Cerebellar nuclear complex (tissue), 1 donor: ENCODE data around the gene FAM180A.
A peak's percentile ranks its signal among the peaks of the same experiment; 100 is the strongest.
"Not testable (repeated sequence)": the region's sequence is repeated elsewhere in the genome, so short reads cannot be mapped to it uniquely, and the experiment has no call there.

ENCODE experiments used
- DNase-seq, 2 experiments: peaks; one replicate each; lab custom pipeline; 2025; lab: John Stamatoyannopoulos, UW

The FAM180A gene

GRCh38 chr7:135741905-135742304, 6.7 kb downstream of the FAM180A start:
- no peak for DNase-seq

DNA sequence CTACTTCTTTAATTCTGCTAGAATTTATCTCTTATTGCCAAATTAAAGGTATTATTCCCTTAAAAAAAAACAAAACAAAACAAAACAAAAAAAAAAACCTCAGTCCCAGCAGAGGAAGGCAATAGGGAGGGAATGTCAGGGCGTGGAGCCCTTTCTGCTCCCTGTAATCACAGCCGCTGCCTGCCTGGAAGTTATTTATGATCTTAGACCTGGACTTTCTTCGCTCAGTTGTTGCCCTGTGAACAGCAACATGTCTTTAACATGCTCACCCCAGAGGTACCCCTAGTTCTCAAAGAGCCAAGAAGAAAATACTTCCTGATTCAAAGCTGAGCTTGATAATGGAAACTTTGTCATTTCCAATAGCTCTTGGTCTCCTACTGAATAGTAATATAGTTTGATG, 7.7 kb downstream of the FAM180A start:
- no peak for DNase-seq

GRCh38 chr7:135737306-135737647, 11.3 kb downstream of the FAM180A start:
- DNase-seq: not testable (repeated sequence)

DNA sequence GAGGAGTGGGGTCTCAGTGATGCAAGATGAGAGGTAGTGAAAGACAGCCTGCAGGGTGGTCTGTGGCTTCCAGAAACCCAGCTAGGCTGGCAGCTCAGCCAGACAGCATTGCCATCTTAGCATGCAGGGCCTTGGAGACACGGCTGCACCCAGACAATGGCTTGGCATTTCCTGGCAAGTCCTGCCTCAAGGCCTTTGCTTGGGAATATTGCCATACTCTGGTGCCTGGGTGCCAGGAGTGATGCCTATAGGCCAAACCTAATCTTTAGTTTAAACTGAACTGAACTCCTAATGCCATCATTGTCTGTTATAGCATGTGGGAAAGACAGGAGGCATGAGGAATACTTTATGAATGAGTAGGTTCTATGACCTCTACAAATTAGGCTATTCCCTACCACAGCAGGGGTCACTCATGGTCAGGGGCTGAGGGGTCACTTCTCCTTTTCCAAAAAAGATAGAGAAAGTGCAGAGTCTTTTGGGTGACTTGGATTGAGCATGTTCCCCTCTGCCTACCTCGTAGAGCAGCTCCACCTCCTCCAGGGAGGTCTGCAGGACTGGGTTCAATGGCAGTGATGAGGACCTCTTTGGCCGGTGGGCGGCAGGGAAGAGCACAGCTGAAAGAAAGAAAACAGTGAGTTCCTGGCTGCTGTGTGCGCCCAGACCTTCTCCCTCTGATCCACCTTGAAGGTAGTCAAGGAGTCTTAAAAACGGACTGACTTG, 11.9 kb downstream of the FAM180A start:
- no peak for DNase-seq

DNA sequence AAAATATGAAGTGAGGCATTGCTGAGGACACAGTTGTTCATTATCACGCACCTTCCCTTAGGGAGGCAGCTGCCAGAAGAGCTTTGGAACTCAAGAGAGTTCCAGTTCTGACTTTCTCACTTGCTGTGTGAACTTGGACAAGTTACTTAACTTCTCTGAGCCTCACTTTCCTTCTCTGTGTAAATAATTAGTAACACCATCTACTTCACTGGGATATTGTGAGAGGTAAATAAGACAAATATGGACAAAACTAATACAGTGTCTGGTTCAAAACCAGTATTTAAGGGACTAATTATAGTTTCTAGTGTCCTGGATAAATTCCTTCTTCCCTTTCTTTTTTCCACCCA, 14.3 kb downstream of the FAM180A start:
- DNase-seq: no peak

DNA sequence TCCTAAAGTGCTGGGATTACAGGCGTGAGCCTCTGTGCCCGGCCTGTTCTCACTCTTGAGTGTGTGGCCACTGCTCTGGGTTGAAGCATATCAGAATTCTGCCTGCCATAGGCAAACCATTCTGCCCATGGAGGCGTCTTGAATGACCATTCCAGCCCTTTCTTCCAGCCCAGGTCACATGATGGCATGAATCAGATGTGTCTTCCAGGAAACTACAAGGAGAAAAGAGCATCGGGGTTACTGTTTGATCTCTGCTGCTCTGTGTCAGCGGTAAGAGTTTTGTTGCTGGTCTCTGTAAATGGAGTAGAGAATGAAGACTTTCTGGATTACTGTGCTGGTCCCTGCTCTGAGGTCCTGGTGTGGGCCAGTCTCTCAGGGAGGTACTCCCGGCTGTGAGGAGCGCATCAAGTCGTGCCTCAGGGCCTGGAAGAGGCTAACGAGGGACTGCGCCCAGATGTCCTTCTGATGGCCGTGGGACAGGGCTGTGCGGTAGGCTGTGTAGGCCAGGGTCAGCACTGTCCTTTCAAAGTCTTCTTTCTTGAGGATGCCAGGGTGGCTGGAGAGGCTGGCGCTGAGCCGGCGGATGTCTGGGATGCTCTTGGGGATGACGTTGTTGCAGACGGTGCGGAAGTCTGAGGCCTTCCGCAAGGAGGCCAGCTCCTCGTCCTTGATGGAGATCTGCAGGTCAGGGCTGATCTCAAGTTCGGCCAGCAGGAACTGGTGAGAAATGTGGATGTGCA, 14.8 kb downstream of the FAM180A start:
- DNase-seq: no peak

DNA sequence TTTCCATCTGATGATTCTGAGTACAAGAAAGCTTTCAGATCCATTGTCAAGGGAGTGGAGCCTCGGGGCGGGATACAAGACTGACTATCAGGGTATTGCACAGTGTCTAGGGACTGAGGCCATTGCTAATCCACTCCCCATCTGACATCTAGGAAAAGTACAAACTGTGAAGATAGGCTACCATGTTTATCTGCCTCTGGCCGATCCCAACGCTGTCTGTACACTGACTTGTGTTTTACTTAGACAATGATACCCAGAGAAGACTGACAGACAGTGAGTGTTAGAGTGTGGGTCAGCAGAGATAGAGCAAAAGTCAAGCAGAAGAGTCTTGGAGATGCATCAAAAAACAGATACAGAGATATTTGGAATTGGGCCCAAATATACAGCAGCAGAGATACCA, 17.5 kb downstream of the FAM180A start:
- no peak for DNase-seq

GRCh38 chr7:135729230-135729629, 19.4 kb downstream of the FAM180A start:
- no peak for DNase-seq

GRCh38 chr7:135728136-135728669, 20.4 kb downstream of the FAM180A start, which contains the start of gene SLC13A4:
Gene SLC13A4 (minus strand): TSS chr7:135728186. CDS start chr7:135727496, 690 bp downstream.
- no peak for DNase-seq

DNA sequence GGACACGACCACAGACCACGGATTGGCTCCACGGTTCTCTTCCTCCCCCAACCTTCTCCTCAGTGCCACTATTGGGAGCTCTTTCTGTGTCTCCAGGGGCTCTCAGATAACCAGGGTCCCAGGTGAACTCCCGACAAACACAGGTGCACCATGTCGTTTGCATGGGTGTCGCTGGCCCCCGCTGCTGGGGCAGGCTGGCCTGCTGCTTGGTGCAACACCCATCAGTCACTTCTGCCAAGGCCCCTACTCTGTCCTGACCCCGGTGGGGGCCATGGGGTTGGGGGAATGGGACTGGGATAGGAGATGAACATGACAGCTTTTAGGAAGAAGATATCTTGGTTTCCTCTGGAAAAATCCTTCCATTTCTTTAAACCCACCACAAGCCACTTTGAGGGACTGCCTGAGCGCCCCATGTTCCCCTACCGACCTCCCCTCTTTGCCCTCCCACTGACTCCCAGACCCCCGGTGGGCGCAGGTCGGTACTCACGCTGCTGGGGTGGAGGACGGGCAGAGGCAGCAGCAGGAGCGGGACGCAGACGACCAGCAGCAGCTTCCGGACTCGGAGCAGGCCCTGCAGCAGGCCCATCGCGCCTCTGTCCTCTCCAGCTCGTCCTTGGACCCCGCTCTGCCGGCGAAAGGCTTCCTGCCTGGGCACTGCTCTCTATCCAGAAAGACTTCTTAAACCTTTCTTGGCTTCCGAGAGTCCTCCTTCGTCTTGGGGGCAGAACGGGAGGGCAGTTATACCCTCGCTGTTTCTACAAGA, 21.5 kb downstream of the FAM180A start:
- DNase-seq: no peak

GRCh38 chr7:135726276-135726788, 22.3 kb downstream of the FAM180A start:
- no peak for DNase-seq

GRCh38 chr7:135723411-135723810, 25.2 kb downstream of the FAM180A start:
- DNase-seq: no peak

DNA sequence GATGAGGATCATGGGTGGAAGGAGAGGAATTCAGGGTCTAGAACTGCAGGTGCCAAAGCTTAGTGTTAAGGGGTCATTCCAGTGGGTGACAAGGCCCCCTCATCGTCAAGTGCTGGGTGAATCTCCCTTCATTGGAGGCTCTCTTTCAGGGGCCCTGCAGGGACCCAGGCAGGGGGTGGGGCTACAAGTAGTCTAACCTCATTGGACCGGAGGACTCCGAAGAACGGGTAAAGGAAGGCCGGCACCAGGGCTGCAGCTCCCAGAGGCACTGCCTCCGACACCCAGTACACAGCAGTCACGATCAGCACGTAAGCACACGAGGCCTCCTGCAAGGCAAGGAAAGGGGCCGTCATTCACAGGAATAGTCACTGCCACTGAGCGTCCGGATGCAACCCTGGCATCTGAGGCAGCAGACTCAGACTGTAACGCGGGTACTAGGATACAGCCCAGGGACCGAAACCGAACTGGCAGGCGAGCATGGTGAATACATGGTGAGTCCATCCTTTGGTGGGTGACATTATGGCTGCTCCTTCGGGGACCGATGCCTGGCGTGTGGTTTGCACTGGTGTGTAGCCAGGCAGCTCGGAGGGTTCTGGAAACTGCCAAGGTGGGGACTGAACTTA, 27.3 kb downstream of the FAM180A start:
- DNase-seq: no peak

GRCh38 chr7:135719688-135720087, 28.9 kb downstream of the FAM180A start:
- no peak for DNase-seq

- no peak for DNase-seq
These were observed 29.7 kb downstream of the FAM180A start for GRCh38 chr7:135718794-135719437.

DNA sequence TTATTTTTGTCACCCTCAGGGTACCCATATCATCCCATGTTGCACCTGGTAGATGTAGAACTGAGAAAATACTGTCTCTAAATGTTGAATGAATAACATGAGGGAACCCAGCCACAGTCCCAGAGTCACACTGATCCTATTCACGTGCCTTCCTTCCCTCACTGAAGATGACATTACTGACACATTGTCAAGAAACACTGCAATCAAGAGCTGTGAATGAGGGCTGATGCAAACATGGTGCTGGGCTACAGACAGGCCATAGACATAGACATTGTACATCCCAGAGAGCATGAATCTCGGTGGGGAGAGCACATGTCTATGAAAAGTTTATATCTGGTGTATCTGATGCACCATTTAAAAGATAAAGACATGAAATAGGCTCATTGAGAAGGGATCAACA, 30.4 kb downstream of the FAM180A start:
- DNase-seq: no peak

GRCh38 chr7:135717693-135718092, 30.9 kb downstream of the FAM180A start:
- peak; percentile 54 to 92 for DNase-seq

DNA sequence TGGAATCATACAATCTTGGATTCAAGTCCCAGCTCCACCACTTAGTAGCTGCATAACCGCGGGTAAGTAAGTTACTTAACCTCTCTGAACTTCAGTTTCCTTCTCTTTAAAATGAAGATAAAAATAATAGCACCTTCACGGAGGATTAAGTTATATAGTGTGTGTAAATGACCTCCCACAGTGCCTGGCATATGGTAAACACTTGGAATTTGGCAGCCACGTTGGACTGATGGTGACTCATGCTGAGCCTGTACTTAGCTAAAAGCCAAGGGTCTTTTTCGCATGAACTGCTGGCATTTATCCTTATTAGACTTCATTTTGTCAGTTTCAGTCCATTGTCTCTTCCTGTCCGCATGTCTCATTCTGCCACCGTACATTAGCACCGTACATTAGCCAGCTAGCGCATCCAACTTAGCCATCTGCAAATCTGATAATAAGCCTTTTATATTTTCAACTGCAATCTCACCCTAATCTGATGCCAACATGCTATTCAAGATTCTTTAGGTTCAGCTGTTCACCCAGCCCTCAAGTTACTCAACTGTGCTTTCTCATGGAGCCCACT, 31.9 kb downstream of the FAM180A start:
- DNase-seq: peak; percentile 78 to 92

- no peak for DNase-seq
These were observed 32.9 kb downstream of the FAM180A start for GRCh38 chr7:135715673-135716072.

- no peak for DNase-seq
These were observed 33.5 kb downstream of the FAM180A start for GRCh38 chr7:135715055-135715522.

GRCh38 chr7:135714534-135715009, 34.0 kb downstream of the FAM180A start:
- no peak for DNase-seq
